ENCODE results near the gene HSPA4.
"Not testable (repeated sequence)": the region's sequence is repeated elsewhere in the genome, so short reads cannot be mapped to it uniquely, and the experiment has no call there.

Gene HSPA4

GRCh38 chr5:133041910-133042309 lies 9.9 kb upstream of the HSPA4 start:
- Histone ChIP-seq H3K36me3 (ENCODE audit: low read depth) (no peaks in the 10 kb centered on the region), H3K9me3 (ENCODE audit: severe bottlenecking) (no peaks in the 10 kb centered on the region), H3K27me3 (ENCODE audit: insufficient read depth, poor library complexity, severe bottlenecking) (no peaks in the 10 kb centered on the region), H3K4me3 (ENCODE audit: severe bottlenecking) (no peak overlapping the region), H3K4me1 (ENCODE audit: insufficient read depth, poor library complexity, severe bottlenecking) (peaks cover 19% of the 10 kb centered on the region), H3K27ac (ENCODE audit: poor library complexity, severe bottlenecking) (peak overlapping the region; percentile 67)
- DNase-seq (ENCODE audit: low spot score) (no peak), ATAC-seq (ENCODE audit: low read depth) (peak; percentile 58)
- no peak for TF ChIP-seq CTCF (IDR thresholded peaks at IDR 0.05; ENCODE audit: poor library complexity, severe bottlenecking)

- DNase-seq (ENCODE audit: low spot score); H3K9me3 ChIP-seq (ENCODE audit: severe bottlenecking); H3K27me3 ChIP-seq (ENCODE audit: insufficient read depth, poor library complexity, severe bottlenecking); H3K4me3 ChIP-seq (ENCODE audit: severe bottlenecking); H3K27ac ChIP-seq (ENCODE audit: poor library complexity, severe bottlenecking); H3K36me3 ChIP-seq (ENCODE audit: low read depth); ATAC-seq (ENCODE audit: low read depth): not testable (repeated sequence)
- H3K4me1 ChIP-seq (ENCODE audit: insufficient read depth, poor library complexity, severe bottlenecking) = peaks cover 28% of the 10 kb centered on the region
Measured at GRCh38 chr5:133046560-133046959, 5.3 kb upstream of the HSPA4 start.

- Histone ChIP-seq H3K4me3 (ENCODE audit: severe bottlenecking) (no peak overlapping the region), H3K27ac (ENCODE audit: poor library complexity, severe bottlenecking) (no peak overlapping the region), H3K4me1 (ENCODE audit: insufficient read depth, poor library complexity, severe bottlenecking) (peaks cover 20% of the 10 kb centered on the region), H3K36me3 (ENCODE audit: low read depth) (peaks cover 4% of the 10 kb centered on the region; the same call in 1 of the 2 replicates), H3K9me3 (ENCODE audit: severe bottlenecking) (no peaks in the 10 kb centered on the region), H3K27me3 (ENCODE audit: insufficient read depth, poor library complexity, severe bottlenecking) (no peaks in the 10 kb centered on the region)
- ATAC-seq (ENCODE audit: low read depth) (no peak), DNase-seq (ENCODE audit: low spot score) (no peak)
- TF ChIP-seq CTCF (IDR thresholded peaks at IDR 0.05; ENCODE audit: poor library complexity, severe bottlenecking) = no peak
Measured at GRCh38 chr5:133047404-133047803, 4.4 kb upstream of the HSPA4 start.

- no peaks in the 10 kb centered on the region for H3K9me3 ChIP-seq (ENCODE audit: severe bottlenecking)
- H3K27ac ChIP-seq (ENCODE audit: poor library complexity, severe bottlenecking) = peak overlapping the region; percentile 19
- peaks cover 9% of the 10 kb centered on the region for H3K36me3 ChIP-seq (ENCODE audit: low read depth)
- TF ChIP-seq CTCF (IDR thresholded peaks at IDR 0.05; ENCODE audit: poor library complexity, severe bottlenecking) = no peak
- ATAC-seq (ENCODE audit: low read depth) (no peak), DNase-seq (ENCODE audit: low spot score) (no peak)
- H3K4me3 ChIP-seq (ENCODE audit: severe bottlenecking) = no peak overlapping the region
- H3K27me3 ChIP-seq (ENCODE audit: insufficient read depth, poor library complexity, severe bottlenecking) = no peaks in the 10 kb centered on the region
- peaks cover 20% of the 10 kb centered on the region for H3K4me1 ChIP-seq (ENCODE audit: insufficient read depth, poor library complexity, severe bottlenecking)
Measured at GRCh38 chr5:133048993-133049725, 2.7 kb upstream of the HSPA4 start.

GRCh38 chr5:133049726-133050048 lies 2.1 kb upstream of the HSPA4 start:
- DNase-seq (ENCODE audit: low spot score) = no peak

More at GRCh38 chr5:133049726-133050048, 2.1 kb upstream of the HSPA4 start:
- no peak overlapping the region for H3K4me3 ChIP-seq (ENCODE audit: severe bottlenecking)
- ATAC-seq (ENCODE audit: low read depth) = no peak
- H3K4me1 ChIP-seq (ENCODE audit: insufficient read depth, poor library complexity, severe bottlenecking) = peaks cover 20% of the 10 kb centered on the region
- peak overlapping the region; percentile 19 for H3K27ac ChIP-seq (ENCODE audit: poor library complexity, severe bottlenecking)
- no peak for TF ChIP-seq CTCF (IDR thresholded peaks at IDR 0.05; ENCODE audit: poor library complexity, severe bottlenecking)
- H3K36me3 ChIP-seq (ENCODE audit: low read depth) = peaks cover 13% of the 10 kb centered on the region
- H3K9me3 ChIP-seq (ENCODE audit: severe bottlenecking) = no peaks in the 10 kb centered on the region
- H3K27me3 ChIP-seq (ENCODE audit: insufficient read depth, poor library complexity, severe bottlenecking) = no peaks in the 10 kb centered on the region

Measured in RWPE2 (cell line).